Measurements from ENCODE around the gene SEMA5A. TPM values are rescaled to one million over a fixed set of nuclear protein-coding genes. Genes with fewer than 3 reads are reported as not detected.

The SEMA5A gene
- total RNA-seq, 1 donor from 2014 or later = 4.0 TPM

- Mint-ChIP-seq H3K4me1 (ENCODE audit: low read depth) (no peaks in the 10 kb centered on the region), H3K9me3 (ENCODE audit: low read depth) (peaks cover 28% of the 10 kb centered on the region), H3K27ac (no peak overlapping the region), H3K4me3 (ENCODE audit: low read depth) (no peak overlapping the region), H3K36me3 (ENCODE audit: insufficient read depth) (no peaks in the 10 kb centered on the region), H3K27me3 (no peaks in the 10 kb centered on the region)
- no peak for DNase-seq (ENCODE audit: low spot score, unreplicated experiment)
- TF ChIP-seq CTCF (IDR thresholded peaks at IDR 0.05; ENCODE audit: unreplicated experiment) = no peak
Measured at GRCh38 chr5:9020996-9021395, 524.9 kb downstream of the SEMA5A start.

GRCh38 chr5:9015937-9016270, 530.0 kb downstream of the SEMA5A start:
- peaks cover 3% of the 10 kb centered on the region for H3K27me3 Mint-ChIP-seq
- TF ChIP-seq CTCF (IDR thresholded peaks at IDR 0.05; ENCODE audit: unreplicated experiment) = no peak
- no peaks in the 10 kb centered on the region for H3K4me1 Mint-ChIP-seq (ENCODE audit: low read depth)
- peaks cover 3% of the 10 kb centered on the region for H3K9me3 Mint-ChIP-seq (ENCODE audit: low read depth)
- no peak overlapping the region for H3K4me3 Mint-ChIP-seq (ENCODE audit: low read depth)
- no peak for DNase-seq (ENCODE audit: low spot score, unreplicated experiment)
- H3K27ac Mint-ChIP-seq = no peak overlapping the region
- no peaks in the 10 kb centered on the region for H3K36me3 Mint-ChIP-seq (ENCODE audit: insufficient read depth)

DNA sequence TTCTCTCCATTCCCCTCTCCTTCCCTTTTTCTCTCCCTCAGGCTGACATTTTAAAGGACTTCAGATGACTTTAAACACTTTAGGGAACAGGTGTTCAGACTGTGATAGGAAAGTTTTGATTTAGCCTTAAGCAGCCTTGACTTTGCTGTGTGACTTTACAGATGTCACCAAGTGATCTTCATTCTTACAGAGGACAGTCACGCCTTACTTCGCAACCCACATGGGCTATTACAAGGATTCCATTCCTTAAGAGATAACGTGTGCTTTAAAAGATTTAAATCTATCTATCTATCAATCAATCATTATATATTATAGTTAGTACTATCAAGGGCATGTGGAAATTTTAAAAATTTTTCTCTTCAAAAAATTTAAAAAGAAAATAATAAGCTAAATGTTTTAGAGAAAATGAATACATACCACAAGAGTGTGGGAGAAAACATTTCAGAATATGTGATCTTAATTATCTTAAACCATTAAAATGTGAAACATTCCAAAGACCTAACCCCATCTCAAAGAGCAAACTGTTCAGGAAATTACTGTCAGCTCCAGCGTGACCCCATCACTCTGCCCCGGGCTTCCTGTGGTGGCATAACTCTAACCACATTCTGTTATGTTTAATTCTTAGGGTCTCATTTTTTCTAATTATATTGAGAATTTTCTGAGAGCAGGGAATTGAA, 530.5 kb downstream of the SEMA5A start:
- no peak overlapping the region for H3K4me3 Mint-ChIP-seq (ENCODE audit: low read depth)

GRCh38 chr5:9013147-9013546, 532.7 kb downstream of the SEMA5A start:
- Mint-ChIP-seq H3K4me1 (ENCODE audit: low read depth) (no peaks in the 10 kb centered on the region), H3K27ac (no peak overlapping the region), H3K27me3 (peaks cover 3% of the 10 kb centered on the region), H3K4me3 (ENCODE audit: low read depth) (no peak overlapping the region), H3K36me3 (ENCODE audit: insufficient read depth) (no peaks in the 10 kb centered on the region), H3K9me3 (ENCODE audit: low read depth) (no peaks in the 10 kb centered on the region)
- no peak for DNase-seq (ENCODE audit: low spot score, unreplicated experiment)
- no peak for TF ChIP-seq CTCF (IDR thresholded peaks at IDR 0.05; ENCODE audit: unreplicated experiment)

More for the DNA sequence above, 530.5 kb downstream of the SEMA5A start:
- DNase-seq (ENCODE audit: low spot score, unreplicated experiment) = no peak
- Mint-ChIP-seq H3K4me1 (ENCODE audit: low read depth) (no peaks in the 10 kb centered on the region), H3K36me3 (ENCODE audit: insufficient read depth) (no peaks in the 10 kb centered on the region), H3K27ac (no peak overlapping the region), H3K27me3 (peaks cover 3% of the 10 kb centered on the region), H3K9me3 (ENCODE audit: low read depth) (no peaks in the 10 kb centered on the region)
- no peak for TF ChIP-seq CTCF (IDR thresholded peaks at IDR 0.05; ENCODE audit: unreplicated experiment)

DNA sequence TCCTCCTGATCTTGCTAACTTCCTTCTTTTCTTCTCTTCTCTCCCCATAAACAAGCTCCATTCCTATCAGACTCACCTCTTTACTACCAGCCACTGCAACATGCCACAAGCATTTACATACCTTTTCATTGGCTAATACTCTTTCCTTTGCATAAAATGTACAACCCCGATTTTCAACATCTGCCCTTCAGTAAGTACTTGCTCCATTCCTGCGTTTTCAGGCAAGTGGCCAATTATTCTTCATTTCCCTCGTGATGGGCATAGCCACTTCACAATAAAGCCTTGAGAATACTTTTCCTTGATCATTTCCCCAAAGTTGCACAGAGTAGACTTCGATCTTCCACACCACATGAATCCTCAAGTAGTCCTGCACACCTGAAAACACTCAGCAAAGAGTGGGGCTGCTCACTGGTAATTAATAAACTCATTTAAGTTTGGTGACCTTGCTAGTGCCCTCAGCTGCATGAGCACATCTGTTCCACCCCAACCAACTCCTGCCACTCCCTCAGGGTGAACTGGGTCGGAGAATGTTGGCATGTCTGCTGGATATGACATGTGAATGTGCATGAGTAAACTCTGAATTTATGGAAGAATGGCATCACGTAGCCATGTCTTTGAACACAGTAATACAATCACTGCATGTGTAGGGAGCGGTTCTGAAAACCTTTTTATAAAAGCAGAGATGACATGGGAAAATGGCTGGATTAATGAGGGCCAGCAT, 535.8 kb downstream of the SEMA5A start:
- no peak for DNase-seq (ENCODE audit: low spot score, unreplicated experiment)
- H3K36me3 Mint-ChIP-seq (ENCODE audit: insufficient read depth) = no peaks in the 10 kb centered on the region
- no peak for TF ChIP-seq CTCF (IDR thresholded peaks at IDR 0.05; ENCODE audit: unreplicated experiment)
- no peak overlapping the region for H3K27ac Mint-ChIP-seq
- no peaks in the 10 kb centered on the region for H3K4me1 Mint-ChIP-seq (ENCODE audit: low read depth)
- H3K9me3 Mint-ChIP-seq (ENCODE audit: low read depth) = peaks cover 3% of the 10 kb centered on the region
- peaks cover under 1% of the 10 kb centered on the region for H3K27me3 Mint-ChIP-seq
- H3K4me3 Mint-ChIP-seq (ENCODE audit: low read depth) = no peak overlapping the region
